ENCODE data around the gene PARP12. TPM values are rescaled to one million over a fixed set of nuclear protein-coding genes. Genes with fewer than 3 reads are reported as not detected.
"Not testable (repeated sequence)": the region's sequence is repeated elsewhere in the genome, so short reads cannot be mapped to it uniquely, and the experiment has no call there.

Gene PARP12, protein sequence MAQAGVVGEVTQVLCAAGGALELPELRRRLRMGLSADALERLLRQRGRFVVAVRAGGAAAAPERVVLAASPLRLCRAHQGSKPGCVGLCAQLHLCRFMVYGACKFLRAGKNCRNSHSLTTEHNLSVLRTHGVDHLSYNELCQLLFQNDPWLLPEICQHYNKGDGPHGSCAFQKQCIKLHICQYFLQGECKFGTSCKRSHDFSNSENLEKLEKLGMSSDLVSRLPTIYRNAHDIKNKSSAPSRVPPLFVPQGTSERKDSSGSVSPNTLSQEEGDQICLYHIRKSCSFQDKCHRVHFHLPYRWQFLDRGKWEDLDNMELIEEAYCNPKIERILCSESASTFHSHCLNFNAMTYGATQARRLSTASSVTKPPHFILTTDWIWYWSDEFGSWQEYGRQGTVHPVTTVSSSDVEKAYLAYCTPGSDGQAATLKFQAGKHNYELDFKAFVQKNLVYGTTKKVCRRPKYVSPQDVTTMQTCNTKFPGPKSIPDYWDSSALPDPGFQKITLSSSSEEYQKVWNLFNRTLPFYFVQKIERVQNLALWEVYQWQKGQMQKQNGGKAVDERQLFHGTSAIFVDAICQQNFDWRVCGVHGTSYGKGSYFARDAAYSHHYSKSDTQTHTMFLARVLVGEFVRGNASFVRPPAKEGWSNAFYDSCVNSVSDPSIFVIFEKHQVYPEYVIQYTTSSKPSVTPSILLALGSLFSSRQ
- total RNA-seq, result 53.9 and 98.5 TPM in 2 replicates

DNA sequence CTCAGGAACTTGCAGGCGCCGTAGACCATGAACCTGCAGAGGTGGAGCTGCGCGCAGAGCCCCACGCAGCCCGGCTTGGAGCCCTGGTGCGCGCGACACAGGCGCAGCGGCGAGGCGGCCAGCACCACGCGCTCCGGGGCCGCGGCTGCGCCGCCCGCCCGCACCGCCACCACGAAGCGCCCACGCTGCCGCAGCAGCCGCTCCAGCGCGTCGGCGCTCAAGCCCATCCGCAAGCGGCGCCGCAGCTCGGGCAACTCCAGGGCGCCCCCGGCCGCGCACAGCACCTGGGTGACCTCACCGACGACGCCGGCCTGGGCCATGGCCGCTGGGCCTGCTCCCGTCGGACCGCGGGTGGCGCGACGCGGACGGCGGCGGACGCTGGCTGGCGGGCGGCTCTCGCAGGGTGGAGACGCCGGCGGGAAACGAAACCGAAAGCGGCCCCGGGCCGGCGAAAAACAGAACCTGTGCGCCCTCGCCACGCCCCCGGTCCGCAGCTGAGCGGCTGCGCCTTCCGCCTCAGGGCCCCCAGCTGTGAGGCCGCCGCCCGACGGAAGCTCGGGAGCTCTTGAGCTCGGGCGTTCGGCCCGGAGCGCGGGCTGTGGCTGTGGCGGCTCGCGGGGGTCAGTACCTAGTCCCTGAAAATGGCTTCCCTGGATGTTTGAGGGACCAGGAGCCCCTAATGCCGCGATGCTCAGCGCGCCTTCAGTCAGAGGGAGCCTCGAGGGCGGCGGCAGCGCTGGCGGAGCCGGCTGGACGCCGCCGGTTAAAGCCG is at the start of gene PARP12:
Gene PARP12, minus strand, starts transcription at position 424 of the 772 bp plus-strand sequence. Its CDS starts 104 bp downstream, at position 320.
- no peak for DNase-seq (ENCODE audit: extremely low read depth, low read depth, low spot score)

DNA sequence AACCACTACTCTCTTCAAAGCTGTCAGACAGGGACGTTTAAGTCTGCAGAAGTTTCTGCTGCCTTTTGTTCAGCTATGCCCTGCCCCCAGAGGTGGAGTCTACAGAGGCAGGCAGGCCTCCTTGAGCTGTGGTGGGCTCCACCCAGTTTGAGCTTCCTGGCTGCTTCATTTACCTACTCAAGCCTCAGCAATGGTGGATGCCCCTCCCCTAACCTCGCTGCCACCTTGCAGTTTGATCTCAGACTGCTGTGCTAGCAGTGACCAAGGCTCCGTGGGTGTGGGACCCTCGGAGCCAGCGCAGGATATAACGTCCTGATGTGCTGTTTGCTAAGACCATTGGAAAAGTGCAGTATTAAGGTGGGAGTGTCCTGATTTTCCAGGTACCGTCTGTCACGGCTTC is 46.0 kb upstream of the PARP12 start:
- not testable (repeated sequence) for DNase-seq (ENCODE audit: extremely low read depth, low read depth, low spot score)

DNA sequence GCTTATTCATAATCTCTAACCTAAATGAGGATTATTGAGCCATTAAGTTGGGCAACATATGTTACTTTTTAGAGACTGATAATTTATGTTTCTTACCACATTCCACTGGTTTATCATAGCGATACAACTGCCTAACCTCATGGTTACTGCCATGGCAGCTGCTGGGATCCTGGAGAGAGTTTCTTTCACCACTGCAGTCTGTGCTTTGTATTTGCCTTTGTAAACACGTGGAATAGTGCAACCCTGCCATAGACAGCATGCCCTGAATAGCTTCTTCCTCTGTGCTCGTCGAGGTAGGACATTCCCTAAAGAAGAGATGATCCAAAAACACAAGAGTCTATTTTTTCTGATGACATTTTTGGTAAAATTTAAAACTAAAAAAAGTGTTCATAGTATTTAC is 33.7 kb upstream of the PARP12 start:
- DNase-seq (ENCODE audit: extremely low read depth, low read depth, low spot score), result no peak

DNA sequence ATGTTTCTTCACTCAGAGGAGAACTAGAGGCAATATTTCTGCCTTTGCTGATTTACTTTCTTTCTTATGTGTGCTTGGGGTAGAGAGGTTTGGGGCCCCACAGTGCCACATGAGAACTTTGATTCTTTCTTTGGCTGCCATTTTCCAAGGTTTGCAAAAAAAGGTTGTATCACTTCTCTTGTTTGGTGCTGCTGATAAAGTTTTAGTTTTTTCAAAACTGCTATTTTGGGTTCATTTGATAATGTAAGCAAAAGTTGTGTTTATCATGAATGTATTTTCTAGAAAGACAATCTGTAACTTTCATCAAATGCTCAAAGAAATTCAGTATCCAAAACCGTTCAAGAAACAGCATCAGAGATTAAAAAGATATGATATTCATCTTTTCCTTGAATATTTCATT is 30.6 kb upstream of the PARP12 start:
- no peak for DNase-seq (ENCODE audit: extremely low read depth, low read depth, low spot score)

DNA sequence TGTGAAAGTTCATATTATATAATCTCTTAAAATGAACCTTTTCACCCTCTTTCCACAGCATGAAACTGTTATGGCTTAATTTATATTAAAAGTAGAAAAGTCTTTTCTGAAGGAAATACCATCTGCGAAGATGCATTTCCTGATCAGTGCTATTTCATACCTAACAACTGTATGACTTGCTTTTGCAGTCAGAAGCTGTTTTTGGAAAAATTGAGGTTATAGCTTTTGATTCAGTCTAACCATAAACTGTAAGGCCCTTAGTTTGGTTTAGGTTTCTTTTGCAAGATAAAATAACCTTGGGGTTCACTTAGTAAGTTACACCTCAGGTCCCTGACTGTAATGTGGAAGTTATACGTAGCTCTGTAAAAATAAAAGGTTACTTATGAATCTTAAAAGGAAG is 22.7 kb upstream of the PARP12 start:
- DNase-seq (ENCODE audit: extremely low read depth, low read depth, low spot score), result no peak

DNA sequence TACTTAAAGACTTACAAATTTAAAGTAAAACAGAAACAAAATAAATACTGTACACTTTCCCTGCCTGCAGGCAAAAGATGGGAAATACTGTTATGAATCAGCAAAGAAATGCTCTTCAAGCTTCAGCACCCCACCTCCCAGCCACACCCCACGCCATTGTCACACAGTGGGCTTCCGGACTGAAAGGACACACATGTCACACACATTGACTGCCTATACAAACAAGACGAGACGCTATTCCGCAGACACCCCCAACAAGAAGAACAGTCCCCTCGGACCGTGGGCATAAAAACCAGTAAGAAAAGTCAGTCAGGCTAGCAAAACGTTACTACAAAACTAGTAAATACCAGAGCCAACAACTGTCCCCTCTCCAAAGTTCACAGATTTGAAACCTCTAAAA is 22.2 kb upstream of the PARP12 start:
- no peak for DNase-seq (ENCODE audit: extremely low read depth, low read depth, low spot score)

DNA sequence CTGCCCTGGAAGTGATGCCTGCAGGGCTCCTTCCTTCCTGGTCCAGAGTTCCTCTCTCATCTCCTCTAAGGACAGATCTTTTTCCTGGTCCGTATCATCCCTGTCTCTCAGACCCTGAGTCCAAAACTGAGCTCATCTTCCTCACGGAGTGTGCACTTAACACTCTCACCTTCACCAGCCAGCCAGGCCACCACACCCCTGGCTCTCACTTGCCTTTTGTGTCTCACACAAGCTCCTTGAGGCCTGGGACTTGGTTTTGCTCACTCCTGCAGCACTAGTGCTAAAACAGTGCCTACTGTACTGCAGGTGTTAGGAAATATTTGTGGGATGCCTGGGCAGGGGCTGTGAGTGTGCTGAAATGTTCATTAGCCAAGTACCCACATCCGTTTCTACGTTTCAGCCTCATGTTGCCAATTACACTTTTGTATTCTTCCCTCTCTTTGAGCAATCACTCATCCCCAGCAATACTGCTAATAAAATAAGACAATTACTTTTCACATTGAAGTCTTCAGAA is 21.4 kb upstream of the PARP12 start:
- DNase-seq (ENCODE audit: extremely low read depth, low read depth, low spot score), result no peak

DNA sequence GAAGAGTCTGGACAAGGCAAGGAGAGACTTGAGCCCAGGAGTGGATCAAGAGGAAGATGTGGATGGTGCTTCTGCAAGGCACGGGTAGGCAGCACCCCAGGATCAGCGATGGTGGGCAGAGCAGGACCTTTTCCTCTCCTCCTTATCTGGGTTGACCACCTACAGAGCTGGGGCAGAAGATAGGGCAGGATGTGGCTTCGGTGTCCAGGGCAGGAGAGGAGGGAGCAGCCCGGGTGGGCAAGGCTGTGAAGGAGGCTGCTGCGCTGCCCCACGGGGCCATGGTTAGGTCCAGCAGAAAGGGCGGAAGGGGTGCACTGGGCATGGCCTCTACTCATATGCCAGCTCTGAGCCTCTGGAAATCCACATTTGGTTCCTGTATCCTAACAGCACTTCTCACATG is 20.0 kb upstream of the PARP12 start:
- DNase-seq (ENCODE audit: extremely low read depth, low read depth, low spot score), result no peak

DNA sequence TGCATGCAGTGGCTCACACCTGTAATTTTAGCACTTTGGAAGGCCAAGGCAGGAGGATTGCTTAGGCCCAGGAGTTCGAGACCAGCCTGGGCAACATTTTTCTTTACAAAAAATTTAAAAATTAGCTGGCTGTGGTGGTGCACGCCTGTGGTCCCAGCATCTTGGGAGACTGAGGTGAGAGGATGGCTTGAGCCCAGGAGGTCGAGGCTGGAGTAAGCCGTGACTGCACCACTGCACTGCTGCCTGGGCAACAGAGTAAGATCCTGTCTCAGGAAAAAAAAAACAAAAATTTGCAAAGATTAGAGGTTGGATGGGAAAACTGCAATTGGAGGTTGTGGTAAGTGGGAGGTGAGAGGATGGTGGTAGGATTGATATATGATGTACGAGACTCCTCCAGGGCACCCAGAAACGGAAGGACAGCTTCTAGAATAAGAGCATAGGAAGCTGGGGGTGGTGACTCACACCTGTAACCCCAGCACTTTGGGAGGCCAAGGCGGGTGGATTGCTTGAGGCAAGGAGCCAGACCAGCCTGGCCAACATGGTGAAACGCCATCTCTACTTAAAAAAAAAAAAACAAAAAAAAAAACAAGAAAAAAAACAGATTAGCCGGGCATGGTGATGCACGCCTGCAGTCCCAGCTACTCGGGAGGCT is 19.1 kb upstream of the PARP12 start:
- DNase-seq (ENCODE audit: extremely low read depth, low read depth, low spot score), result no peak

DNA sequence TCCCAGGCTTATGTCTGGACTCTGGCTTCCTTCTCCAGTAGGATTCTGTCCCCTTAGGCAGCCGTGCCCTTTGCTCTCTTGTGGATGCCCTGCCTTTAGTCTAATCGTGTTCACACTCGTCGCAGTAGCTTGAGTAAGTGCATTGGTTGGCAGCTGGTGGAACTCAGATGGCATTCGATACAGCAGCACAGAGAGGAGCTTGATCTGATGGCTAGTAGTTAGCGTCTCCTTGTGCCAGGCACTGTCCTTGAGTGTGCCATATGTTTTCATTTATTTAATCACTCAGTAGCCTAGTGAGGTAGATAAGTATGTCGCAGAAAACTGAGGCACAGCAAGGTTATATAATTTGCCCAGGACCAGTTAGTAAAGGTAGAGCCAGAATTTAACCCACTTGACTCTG is 18.2 kb upstream of the PARP12 start:
- no peak for DNase-seq (ENCODE audit: extremely low read depth, low read depth, low spot score)

DNA sequence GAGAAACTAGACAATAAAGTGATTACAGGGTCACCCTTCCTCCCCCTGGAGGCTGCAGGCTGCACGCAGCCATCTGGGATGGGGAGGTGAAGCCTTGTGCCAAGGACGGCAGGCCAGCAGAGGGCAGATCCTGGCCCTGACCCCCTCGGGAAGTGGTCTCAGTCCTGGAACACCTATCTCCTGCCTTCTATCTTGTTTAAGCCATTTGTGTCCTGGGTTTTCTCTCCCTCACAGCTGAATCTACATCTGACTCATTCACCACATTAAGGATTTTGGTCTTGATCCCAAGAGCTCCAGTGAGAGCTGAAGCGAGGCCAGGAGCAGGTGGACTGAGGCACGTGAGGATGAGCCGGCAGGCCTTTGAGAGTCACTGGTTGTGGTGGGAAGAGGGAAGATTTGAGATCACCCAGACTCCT is 16.4 kb upstream of the PARP12 start:
- DNase-seq (ENCODE audit: extremely low read depth, low read depth, low spot score), result no peak

DNA sequence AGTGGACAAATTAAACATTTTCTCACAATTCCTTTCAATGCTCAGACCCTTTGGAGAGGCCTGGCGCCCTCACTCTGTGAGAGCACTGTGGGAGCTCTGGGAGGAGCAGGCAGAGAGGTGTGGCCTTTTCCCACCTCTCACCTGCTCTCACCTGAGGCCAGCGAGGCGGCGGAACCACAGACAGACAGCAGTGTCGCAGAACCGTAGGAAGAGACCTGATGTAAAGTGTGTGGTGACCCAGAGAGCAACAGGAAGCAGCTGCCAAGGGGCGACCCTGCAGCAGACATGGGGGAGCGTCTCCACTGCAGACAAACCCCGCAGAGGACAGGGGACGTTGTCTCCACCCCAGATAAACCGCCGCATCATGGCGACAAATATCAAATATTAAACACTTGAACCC is 15.6 kb upstream of the PARP12 start:
- DNase-seq (ENCODE audit: extremely low read depth, low read depth, low spot score), result no peak

DNA sequence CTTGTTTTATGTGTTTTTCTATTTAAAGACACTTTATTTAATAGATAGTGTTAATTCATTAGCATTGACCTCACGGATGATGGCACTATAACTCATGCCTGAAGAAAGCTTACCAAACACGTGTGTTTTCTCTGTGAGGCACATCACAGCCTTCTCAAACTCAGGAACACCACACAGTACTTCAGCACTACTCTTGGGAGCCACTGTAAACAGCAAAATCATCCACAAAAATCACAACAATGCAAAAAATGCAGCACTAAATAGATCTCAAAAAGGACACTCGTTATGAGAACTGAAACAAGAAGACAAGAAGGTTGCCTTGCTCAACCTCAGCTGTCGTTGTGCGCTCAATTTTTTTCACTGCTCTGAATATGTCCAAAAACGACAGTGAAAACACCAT is 12.0 kb upstream of the PARP12 start:
- DNase-seq (ENCODE audit: extremely low read depth, low read depth, low spot score), result no peak

DNA sequence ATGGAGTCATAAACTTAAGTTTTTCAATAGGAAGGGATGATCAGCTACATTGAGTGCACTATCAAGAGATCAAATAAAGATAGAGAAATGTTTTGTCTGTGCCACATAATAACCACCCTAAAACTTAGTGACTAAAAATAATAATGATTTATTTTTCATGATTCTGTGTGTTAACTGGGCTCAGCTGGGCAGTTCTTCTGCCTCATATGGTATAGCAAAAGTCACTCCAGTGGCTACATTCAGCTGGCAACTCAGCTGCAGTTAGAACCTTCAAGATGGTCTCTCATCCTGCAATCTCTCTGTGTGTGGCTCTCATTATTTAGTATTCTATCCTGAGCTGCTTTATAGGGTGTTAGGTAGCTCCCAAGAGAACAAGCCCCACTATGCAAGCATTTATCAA is 7.8 kb upstream of the PARP12 start:
- DNase-seq (ENCODE audit: extremely low read depth, low read depth, low spot score), result no peak

DNA sequence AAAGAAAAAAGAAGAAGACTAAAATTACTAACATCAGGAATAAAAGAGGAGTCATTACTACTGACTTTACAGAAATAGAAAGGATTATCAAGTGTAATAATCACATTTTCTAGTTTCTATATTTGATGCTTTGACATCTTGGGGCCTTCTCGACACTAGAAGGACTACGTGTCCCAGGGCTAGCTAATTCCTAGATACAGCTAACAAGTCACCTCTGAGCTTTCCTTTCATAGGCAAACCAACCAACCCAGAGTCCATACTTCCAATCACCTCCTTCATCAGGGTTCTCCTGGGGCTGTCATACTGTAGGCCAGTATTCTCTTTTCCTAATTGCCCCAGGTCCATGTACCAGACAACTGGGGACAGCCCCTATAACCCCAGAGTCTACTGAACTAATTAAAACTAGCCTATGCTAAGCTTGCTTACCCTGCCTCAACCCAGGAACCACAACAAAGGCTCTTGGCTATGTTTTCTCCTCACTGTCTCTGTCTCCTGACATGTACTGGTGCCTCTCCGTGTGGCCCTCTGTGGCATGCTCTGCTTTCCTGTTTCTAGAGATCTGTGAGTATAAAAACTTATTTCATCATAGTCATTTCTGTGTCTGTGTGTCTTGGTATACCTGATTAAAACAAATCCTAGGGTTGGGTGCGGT is 6.7 kb upstream of the PARP12 start:
- DNase-seq (ENCODE audit: extremely low read depth, low read depth, low spot score), result no peak

DNA sequence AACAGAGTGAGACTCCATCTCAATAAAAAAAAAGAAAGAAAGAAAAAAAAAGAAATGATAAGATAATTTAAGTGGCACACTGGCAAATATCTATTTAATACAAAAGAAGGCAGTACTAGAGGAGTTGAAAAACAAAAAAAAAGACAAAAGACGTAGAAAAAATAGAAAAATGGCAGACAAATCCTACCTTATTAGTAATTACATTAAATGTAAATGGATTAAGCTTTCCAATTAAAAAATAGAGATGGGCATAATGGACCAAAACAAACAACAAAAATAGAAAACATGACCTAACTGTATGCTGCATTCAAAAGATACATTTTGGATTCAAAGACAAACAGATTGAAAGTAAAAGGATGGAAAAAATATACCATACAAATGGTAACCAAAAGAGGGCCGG is 5.3 kb upstream of the PARP12 start:
- DNase-seq (ENCODE audit: extremely low read depth, low read depth, low spot score), result no peak

DNA sequence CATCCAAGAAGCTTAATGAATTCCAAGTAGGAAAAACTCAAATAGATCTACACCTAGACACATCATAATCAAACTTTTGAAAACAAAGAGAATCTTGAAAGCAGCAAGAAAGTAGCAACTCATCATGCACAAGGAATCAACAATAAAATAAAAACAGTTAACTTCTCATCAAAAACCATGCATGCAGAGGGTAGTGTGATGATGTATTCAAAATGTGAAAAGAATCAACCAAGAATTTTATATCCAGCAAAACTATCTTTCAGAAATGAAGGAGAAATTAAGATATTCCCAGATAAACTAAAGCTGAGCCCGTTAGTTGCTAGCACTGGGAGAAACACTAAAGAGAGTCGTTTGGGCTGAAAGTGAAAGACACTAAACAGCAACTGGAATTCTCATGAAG is 4.3 kb upstream of the PARP12 start:
- DNase-seq (ENCODE audit: extremely low read depth, low read depth, low spot score), result no peak

DNA sequence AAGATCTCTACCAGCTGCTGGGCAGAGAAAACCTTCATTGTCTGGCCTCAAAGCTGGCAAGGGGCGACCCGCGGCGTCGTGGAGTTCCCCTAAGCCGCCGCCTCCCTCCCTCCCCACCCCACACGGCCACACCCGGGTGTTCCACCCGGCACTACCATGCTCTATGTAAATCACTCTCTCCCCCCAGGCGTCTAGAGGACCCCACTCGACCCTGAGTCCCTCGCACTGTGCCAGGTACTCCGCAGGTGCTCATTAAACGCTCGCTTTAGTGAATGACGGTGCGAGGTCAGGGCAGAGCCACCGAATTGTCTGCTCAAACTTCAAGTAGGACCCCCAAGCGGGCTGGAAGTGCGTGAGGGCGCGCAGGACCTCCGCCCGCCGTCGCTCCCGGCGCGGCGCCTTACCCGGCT is 628 bp downstream of the PARP12 start:
- DNase-seq (ENCODE audit: extremely low read depth, low read depth, low spot score), result no peak

DNA sequence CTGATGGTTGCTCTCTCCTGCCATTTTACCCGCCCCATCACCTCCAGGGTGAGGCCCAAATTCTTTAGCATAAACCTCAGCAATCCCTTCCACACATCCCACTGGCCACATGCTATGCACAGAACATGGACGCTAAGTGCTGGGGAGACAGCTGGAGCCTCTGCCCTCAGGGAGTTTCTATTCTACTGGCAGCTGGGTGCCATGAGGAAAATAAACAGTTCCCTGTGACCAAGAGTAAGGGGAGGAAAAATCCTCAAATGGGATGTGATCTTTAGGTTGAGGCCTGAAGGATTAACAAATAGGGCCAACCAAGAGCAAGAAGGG is 1.2 kb downstream of the PARP12 start:
- DNase-seq (ENCODE audit: extremely low read depth, low read depth, low spot score), result no peak

DNA sequence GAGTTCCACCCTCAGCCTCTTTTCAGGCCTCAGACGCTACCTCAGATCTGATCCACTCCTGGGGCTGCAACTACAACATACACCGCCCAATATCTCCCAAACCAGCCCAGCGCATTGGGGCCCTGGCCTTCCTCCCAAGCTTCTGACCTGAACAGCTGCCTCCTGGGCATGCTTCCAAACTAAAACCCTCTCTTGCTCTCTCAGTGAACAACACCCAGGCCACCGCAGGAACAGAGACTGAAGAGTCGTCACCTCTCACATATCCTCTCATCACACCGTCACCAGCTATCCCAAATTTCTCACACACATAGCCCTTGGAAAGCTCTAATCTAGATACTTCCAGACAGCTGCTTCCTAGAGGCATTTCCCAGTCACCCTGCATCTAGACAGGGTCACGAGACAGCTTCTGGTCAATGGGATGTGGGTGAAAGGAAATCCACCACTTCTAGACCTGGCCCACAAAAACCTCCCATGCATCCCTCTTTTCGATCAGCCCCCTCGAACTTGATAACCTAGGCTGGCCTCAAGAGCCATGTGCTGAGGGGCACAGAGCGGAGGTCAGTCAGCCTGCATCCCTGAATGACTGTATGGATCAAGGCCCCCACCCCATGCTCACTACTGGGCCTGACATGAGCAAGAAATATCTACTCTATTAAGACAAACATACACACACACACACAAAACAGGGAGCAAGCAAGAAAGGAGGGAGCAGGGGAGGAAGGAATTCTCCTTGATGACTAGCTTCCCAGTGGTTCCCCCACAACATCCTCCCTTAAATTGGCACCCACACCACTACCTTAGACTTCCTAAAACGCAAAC is 1.8 kb downstream of the PARP12 start:
- peak; percentile 58 for DNase-seq (ENCODE audit: extremely low read depth, low read depth, low spot score)

Measured in glomerular endothelial cell (primary cell).